Renal pelvis (tissue), 12 donors: ENCODE results near the gene LDLRAD4. TPM values are rescaled to one million over a fixed set of nuclear protein-coding genes. Genes with fewer than 3 reads are reported as not detected.

Source experiments
- DNase-seq: peaks from one replicate; pipeline ENCODE4 v3.0.0-alpha.2; 2013
- long read RNA-seq, 16 experiments: transcript quantifications; one replicate each; lab custom pipeline, GENCODE V29; 2026
- polyA plus RNA-seq, 3 donors: library from polyadenylated mRNA; unstranded; fragments of 120-200 nt; gene quantifications; one replicate each; pipeline ENCODE4 v1.2.1, GENCODE V29; 2013; ENCODE audit not compliant: insufficient read length in 3 of 3

LDLRAD4 gene
- 10 to 100 TPM in 2 of 3 donors, 1 to 10 TPM in 1; 9.0 to 11.3 (median 10.6) TPM for polyA plus RNA-seq
- long read RNA-seq, donor 1, full-length matches to known transcripts = 2 of 2 reads
- long read RNA-seq, donor 1, partial matches to known transcripts = 0 of 2 reads
- long read RNA-seq, donor 1, other reads (novel, unspliced or antisense) = 0 of 2 reads
- long read RNA-seq, donor 2, partial matches to known transcripts = 0 of 1 reads
- long read RNA-seq, donor 2, other reads (novel, unspliced or antisense) = 0 of 1 reads
- long read RNA-seq, donor 3, full-length matches to known transcripts = 2 of 2 reads
- long read RNA-seq, donor 3, partial matches to known transcripts = 0 of 2 reads
- long read RNA-seq, donor 3, other reads (novel, unspliced or antisense) = 0 of 2 reads
- long read RNA-seq, donor 4, partial matches to known transcripts = 0 of 1 reads
- long read RNA-seq, donor 4, other reads (novel, unspliced or antisense) = 0 of 1 reads
- long read RNA-seq, donor 5 = 0 reads
- long read RNA-seq, donor 6, partial matches to known transcripts = 0 of 1 reads
- long read RNA-seq, donor 6, other reads (novel, unspliced or antisense) = 0 of 1 reads
- long read RNA-seq, donor 7, full-length matches to known transcripts = 2 of 11 reads
- long read RNA-seq, donor 7, partial matches to known transcripts = 9 of 11 reads
- long read RNA-seq, donor 7, other reads (novel, unspliced or antisense) = 0 of 11 reads
- long read RNA-seq, donor 8 = 0 reads
- long read RNA-seq, donor 9, full-length matches to known transcripts = 2 of 2 reads
- long read RNA-seq, donor 9, partial matches to known transcripts = 0 of 2 reads
- long read RNA-seq, donor 9, other reads (novel, unspliced or antisense) = 0 of 2 reads
- long read RNA-seq, donor 10, full-length matches to known transcripts = 1 of 1 reads
- long read RNA-seq, donor 10, partial matches to known transcripts = 0 of 1 reads
- long read RNA-seq, donor 10, other reads (novel, unspliced or antisense) = 0 of 1 reads
- long read RNA-seq, donor 11 = 0 reads
- long read RNA-seq, donor 12, full-length matches to known transcripts = 1 of 1 reads
- long read RNA-seq, donor 12, partial matches to known transcripts = 0 of 1 reads
- long read RNA-seq, donor 12, other reads (novel, unspliced or antisense) = 0 of 1 reads
- long read RNA-seq, donor 13, partial matches to known transcripts = 8 of 8 reads
- long read RNA-seq, donor 13, other reads (novel, unspliced or antisense) = 0 of 8 reads
- long read RNA-seq, donor 14 = 0 reads
- long read RNA-seq, donor 15 = 0 reads
- long read RNA-seq, donor 16, partial matches to known transcripts = 0 of 1 reads
- long read RNA-seq, donor 16, other reads (novel, unspliced or antisense) = 0 of 1 reads

DNA sequence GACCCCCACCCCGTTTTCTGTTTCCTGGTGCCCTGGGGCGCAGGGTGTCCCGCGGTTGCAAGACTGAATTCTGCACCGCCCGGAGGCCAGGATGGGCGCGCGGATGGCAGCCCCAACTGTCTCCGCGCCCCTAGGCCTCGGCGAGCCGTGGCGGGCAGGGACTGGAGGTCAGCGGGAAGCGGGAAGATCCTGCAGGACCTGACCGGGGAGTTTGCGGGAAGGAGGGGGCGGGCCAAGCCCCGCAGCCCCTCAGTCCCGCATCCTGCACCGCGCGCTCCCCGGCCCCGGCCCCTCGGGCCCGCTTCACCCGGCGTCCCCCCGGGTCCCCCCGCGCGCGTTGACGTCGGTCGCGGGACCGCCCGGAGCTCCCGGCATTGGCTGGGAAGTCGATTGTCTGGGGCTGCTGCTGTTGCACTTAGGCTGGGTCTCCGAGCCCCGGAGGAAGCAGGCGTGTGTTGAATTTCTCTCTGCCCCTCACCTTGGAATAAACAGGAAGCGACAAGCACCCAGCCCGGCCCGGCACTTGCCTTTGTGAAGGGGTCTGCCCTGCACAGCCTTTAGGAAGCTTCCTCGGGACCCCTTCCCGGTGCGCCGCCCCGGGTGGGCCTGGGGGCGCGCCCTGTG lies at the start of gene LDLRAD4:
LDLRAD4 (plus strand) TSS at position 393 of the 624 bp plus-strand sequence.
- DNase-seq = peak; percentile 53

DNA sequence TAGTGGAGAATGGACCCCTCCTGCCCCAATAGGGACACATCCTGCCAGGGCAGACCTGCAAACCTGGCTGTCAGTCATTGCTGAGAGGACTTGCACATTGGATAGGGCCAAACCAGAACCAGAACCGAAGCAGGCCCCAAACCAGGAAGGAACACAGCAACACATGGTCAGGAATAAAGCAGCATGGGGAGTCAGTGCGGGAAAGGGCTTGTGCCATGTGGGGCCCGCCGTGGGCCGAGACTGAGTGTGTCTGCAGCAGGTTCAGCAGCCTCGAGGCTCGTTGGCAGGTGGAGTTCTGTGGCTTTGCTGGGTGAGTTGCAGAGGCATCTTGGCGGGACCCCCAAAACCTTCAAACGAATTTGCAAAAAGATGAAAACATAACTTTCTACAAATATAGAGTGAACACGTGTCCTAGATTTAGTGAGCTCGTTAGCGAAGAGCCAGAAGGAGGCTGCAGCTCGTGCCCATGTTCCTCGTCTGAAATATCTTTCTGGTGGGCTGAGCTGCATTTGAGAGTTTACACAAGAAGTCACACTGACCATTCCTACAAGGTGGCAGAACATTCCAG lies 44.9 kb upstream of the LDLRAD4 start:
- no peak for DNase-seq

DNA sequence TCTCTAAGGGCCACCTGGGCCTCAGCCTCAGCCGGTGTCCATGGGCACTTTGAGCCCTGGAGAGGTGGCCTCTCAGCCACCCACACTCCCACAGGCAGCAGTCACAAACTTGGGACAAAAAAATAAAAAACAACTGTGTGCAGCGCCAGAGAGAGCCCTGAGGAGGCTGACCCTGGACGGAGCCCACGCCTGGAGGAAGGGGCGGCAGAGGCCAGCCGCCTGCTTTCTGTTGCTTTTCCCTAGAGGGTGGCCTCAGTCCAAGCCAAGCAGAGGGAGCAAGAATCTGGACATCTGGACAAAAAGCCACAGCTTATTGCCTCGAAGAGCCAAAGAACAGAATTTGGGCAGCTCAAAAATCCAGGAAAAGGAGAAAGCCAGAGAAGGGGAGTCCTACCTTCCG lies 43.3 kb upstream of the LDLRAD4 start:
- DNase-seq = no peak

DNA sequence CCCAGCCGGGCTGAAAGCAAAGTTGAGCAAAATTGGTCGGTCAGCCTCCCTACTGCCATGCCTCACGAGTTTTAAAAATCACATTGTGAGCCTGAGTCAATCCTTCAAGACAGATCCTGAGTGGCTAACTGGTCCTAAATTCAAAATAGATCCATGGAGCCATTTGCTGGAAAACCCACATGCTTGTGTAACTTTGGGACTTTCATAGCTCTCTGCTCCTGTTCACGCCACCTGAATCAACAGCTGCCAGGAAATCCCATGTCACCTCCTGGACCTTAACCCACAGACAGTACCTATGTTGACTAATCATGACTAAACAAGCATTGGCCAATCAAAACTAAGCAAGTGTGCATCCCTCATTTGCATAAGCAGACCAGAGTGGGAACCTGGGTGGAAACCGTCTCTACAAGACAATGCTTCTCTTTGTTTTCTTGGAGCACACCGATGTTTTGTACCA lies 42.8 kb upstream of the LDLRAD4 start:
- DNase-seq = no peak

DNA sequence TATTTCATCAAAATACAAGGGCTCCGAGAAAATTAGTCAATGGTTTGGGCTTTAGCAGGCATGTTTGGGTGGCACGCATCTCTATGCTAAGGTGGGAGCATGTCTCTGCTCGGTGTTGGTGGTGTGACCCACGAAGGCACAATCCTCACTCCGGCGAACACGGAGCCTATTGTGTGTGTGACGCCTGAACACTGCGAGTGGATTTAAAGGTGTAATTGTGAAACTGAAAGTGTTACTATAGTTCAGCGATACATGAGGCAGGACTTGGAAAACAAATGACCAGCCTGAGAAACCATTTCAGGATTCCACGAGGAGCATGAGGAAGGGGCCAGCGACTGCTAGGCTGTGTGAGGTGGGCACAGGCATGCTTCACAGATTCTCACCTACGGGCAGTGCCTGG lies 41.7 kb upstream of the LDLRAD4 start:
- no peak for DNase-seq

DNA sequence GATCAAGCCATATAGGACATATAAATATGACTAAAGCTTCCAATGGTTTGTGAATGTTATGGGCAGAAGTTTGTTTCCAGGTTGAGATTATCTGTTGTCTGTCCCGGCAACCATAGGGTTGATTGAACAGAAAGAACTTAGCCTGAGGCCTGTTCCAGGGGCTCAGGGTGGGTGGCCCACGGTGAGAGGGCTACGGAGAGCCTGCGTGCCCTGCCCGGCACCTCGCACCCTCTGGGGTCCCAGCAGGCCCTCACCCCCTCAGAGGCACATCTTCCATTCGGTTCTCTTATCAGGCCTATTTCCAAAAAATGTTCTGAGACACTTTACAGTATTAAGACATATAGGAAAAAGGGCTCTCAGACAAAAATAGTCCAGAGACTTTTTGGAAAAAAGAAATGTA lies 40.4 kb upstream of the LDLRAD4 start:
- DNase-seq = no peak

DNA sequence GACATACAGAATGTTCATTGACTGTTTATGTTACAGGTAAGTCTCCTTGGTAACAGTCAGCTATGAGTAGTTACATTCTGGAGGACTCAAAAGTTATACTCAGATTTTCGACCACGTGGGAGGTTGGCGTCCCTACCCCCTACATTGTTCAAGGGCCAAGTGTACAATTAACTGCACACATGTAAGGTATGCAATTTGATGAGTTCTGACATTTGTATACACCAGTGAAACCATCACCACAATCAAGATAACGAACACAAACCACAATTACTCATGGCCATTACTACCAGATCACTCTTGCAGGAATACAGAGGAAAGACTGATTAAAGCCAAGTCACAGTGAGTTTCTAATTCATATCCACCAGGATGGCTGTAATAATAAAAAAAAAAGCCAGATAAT lies 39.6 kb upstream of the LDLRAD4 start:
- DNase-seq = no peak

DNA sequence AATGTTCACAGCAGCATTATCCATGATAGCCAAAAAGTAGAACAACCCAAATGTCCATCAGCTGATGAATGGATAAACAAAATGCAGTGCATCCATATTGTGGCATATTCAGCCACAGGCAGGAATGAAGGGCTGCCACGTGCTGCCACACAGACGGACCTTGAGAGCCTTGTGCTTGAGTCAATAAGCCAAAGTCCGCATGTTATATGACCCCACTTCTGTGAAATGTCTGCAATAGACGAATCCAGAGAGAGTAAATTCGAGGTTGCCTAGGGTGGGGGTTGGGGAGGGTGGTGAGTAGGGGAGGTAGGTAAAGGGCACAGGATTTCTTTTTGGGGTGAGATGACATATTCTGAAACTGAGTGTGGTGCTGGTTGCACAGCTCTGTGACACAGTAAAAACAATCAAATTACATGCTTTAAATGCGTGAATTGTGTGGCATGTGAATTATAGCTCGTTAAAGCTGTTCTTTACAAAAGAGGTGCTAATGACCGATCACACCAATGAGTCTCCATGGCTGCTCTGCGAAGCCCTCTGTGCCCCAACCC lies 38.9 kb upstream of the LDLRAD4 start:
- DNase-seq = no peak

DNA sequence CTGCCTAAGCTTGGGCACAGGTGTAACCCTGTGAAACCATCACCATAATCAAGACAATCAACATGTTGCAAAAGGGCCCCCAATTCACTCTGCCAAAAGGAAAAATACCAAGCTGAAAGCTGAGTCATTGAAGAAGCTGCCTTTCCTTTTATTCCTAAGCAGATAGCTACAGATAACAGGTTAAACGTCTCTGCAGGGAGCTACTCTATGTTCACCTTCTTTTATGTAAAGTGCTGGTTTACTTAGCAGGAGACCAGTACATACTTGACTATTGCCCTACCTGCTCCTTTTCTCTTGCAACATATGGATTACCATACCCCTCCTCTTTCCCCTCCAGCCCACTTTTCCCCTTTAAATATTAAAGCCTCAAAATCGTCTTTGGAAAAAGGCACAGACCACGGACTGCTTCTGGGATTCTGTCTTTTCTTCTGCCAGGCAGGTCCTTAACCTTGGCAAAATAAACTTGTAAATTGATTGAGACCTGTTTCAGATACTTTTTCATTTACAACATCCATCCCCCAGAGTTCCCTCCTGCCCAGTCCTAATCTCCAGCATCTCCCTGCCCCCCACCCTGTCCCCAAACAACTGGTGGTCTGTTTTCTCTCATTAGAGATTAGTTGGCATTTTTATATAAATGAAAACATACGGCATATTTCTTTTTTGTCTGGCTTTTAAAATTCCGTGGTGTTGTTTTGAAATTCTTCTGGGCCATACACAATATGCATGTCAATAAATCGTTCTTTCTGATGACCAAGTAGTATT lies 37.8 kb upstream of the LDLRAD4 start:
- DNase-seq = no peak

DNA sequence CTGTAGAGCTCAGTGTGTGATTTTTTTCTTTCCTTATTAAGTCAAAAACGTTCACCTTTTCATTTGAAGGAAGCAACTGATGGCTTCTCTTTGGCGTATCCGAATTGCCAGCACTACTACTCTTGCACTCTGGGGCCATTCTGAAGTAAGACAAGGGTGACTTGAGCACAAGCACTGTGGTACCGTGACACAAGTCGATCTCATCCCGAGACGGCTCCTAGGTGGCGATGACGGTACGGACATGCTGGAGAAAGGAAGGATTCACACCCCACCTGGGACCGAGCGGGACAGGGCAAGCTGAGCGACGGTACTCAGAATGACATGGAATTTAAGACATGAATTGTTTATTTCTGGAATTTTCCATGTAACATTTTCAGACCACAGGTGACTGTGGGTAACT lies 36.8 kb upstream of the LDLRAD4 start:
- no peak for DNase-seq

DNA sequence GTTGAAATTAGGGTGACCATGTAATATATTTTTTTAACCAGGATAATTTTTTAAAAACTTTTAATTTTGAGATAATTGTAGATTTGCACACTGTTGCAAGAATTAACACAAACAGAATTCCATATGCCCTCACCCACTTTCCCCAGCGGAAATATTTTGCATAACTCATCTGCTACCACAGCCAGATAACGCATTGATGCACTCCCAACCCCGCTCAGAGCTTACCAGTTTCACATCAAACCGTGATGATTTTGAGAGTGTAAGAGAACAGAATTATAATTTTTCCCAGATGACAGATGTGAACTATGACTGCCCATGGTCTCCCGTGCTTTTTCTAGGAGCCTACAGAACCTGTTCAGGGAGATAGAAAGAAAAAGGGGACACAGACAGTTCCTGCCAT lies 35.2 kb upstream of the LDLRAD4 start:
- no peak for DNase-seq

DNA sequence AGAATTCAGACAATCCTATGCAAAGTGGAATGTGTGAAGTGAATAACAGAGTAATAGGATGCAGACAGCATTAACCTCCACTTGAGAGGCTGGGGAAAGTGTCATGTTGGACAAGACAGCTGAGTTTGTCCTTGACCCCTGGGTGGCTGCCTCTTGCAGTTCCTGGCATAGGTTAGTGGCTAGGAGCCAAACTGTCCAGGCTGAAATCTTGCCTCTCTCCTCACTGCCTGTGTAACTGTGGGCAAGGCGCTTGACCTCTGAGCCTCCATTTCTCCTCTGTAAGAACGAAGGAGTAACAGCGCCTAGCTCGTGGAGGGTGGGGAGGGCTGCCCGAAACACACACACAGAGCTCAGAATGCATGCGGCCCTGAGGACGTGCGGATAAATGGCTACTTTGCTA lies 34.8 kb upstream of the LDLRAD4 start:
- DNase-seq = no peak

DNA sequence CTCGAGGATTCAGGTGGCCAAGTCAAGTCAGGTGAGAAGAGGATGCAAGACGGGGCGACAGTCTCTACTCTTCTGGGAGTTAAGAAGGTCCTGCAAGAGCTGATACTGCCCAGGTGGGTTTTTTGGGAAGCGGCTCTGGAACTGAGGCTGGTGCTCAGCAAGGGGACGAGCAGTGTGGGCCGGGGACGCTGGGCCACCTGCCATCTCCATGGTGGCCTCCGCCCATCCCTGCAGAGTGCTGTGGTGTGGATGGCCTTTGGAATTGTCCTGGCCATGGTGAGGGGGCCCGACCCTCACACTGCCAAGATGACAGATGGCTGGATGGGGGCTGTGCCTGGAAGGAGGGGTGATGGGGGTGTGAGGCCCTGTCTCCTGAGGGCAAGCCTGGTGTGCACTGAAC lies 34.2 kb upstream of the LDLRAD4 start:
- DNase-seq = no peak

DNA sequence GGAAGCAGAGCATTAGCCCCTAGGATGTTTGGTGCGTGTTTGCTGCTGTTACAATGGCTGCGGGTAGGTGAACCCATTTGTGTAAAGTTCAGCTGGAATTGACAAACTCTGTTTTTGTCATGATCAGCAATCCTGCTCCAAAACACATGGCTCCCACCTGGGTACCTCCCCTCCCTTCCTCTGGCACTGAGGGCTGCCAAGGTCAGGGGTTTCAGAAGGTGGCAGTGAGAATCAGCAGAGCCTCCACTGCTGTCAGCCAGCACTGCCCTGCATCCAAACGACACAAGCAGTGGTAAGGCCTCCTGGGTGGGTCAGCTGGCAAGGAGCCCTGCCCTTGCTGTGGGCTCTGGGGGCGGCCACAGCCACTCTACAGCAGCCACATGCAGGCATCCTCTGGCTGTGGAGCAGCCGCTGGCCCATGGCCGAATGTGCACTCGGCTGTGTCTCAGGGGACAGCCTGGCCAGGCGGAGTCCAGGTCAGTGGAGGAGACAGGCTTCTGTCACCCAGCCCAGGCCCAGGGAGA lies 32.8 kb upstream of the LDLRAD4 start:
- no peak for DNase-seq

DNA sequence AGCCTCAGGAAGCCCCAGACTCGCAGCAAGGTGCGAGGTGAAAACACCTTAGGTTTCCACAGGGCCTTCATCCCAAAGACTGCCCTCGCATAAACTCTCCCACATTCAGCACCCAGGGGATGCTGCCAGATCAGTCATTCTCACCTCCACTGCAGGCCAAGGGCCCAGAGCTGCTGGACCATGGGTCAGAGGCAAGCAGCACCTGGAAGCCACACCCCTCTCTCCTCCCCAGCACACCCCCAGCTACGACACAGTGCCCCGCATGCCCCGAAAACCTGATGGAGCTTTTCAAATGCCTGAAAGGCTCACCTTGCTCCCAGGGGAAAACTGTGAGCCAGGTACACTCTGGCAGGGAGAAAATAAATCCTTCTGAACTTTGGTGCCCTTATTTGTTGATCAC lies 31.9 kb upstream of the LDLRAD4 start:
- DNase-seq = no peak

DNA sequence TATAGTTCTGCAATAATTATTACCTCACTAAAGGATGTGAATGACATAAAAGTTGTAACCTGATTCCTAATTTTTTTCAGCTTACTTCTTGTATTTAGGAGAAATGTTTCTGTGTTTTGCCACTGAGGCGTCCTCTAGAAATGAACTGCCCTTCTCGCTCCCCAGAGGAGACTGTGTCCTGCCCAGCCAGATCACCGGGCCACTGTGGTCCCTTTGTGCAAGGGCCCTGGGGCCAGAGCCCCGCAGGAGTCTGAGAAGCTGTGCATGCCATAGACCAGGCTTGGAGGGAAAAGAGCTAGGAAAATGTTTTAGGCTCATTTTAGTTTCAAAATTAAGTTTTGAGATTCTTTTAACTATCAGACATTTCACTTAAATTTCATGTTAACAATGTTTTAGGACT lies 31.1 kb upstream of the LDLRAD4 start:
- DNase-seq = no peak

DNA sequence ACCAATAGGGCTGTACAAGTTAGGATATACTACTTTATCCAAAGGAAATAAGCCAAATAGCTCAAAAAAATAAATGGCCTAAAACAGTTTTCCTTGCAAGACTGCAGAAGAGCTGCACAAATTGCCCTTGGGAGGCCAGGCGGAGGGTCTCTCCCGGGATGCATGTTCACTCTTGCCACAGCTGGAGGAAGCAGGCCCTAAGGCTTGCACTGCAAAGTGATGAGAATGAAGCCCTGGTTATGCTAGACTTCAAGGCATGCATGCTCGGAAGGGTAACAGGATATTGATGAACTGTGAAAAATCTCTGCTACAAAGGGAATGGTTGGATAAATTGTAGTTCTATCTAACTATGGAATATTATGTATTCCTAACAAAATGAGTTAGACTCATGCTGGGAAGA lies 27.5 kb upstream of the LDLRAD4 start:
- no peak for DNase-seq

DNA sequence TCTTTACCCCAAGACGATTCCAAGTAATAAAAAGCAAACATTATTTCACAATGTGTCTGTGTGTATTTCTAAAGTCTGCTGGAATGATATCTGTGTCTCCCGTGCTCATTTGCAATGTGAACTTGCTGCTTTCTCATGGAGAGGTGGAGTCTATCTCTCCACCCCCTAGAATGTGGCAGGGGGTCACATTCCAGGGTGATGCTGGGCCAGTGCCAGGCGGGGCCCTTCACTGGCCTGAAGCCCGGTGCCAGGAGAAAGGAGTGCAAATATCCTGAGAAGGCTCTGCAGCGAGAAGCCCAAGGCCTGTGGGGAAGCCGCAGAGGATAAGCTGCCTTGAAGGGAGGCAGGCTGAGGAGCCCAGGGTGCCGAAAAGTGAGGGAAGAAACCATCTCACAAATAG lies 26.8 kb upstream of the LDLRAD4 start:
- peak; percentile 17 for DNase-seq

DNA sequence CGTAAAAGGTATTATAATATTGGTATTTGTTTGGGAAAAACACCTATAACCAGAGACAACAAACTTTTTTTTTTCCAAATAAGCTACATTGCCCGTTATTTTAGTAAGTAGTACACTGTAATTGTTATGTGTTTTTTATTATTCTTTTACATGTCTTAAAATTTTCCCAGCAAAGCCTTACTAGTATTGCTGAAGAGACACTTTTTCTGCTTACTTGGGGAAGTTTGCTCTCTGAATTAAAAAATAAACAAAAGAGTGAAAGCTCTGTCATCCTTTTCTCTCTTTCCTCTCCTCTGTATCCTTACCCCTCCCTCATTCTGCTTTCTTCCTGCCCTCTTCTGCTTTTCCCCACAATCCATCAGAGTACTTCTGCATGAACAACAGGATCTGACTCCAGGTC lies 25.6 kb upstream of the LDLRAD4 start:
- no peak for DNase-seq

DNA sequence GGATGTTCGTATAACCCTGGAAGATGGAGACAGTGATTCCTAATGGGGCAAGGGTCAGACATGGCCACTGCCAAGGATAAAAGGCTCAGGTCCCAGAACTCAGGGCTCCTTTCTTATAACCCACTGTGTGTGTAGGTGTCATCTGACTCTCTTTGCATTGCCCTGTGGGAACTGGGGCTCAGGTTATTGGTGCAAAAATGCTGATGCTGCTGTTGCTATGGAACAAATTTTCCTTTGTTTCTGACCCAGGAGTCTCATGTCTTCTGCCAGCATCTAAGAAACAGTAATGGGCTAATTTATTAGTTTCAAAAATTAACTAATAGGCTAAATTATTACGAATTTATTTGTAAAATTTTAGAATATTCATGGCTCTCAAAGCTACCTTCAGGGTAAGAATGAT lies 24.3 kb upstream of the LDLRAD4 start:
- DNase-seq = no peak
